ENCODE results near the gene SOX5. TPM values are rescaled to one million over a fixed set of nuclear protein-coding genes. Genes with fewer than 3 reads are reported as not detected.

Gene SOX5
- total and polyA plus RNA-seq, 12 donors: 0.17 to 4.3 (median 2.4) TPM

GRCh38 chr12:23581913-23582312, 367.6 kb downstream of the SOX5 start:
- intact Hi-C loops (cut with DNase I): loop anchor here in 1 of 10 donors (10.0 kb wide), 1 partner anchor 63 kb away; no protein-coding TSS in a partner anchor
- H3K9me3 ChIP-seq: no peaks in the 10 kb centered on the region

GRCh38 chr12:23579257-23579656, 370.2 kb downstream of the SOX5 start:
- intact Hi-C loops (cut with DNase I): no loop called here
- TF ChIP-seq CTCF (IDR thresholded peaks at IDR 0.05): no peak
- ATAC-seq (no peak), DNase-seq (no peak)
- Histone ChIP-seq H3K36me3 (no peaks in the 10 kb centered on the region), H3K9me3 (no peaks in the 10 kb centered on the region), H3K27ac (no peak overlapping the region), H3K4me3 (no peak overlapping the region), H3K27me3 (no peaks in the 10 kb centered on the region), H3K4me1 (no peaks in the 10 kb centered on the region)
- WGBS, 2 donors: 83 to 93% methylated on average over 1 of the region's 1 CpG

More at GRCh38 chr12:23581913-23582312, 367.6 kb downstream of the SOX5 start:
- WGBS, 2 donors: 91 to 92% methylated on average over 3 of the region's 3 CpGs
- no peak for ATAC-seq
- no peaks in the 10 kb centered on the region for H3K4me1 ChIP-seq
- no peak for DNase-seq
- no peaks in the 10 kb centered on the region for H3K36me3 ChIP-seq
- no peak overlapping the region for H3K27ac ChIP-seq
- H3K27me3 ChIP-seq: no peaks in the 10 kb centered on the region
- TF ChIP-seq CTCF (IDR thresholded peaks at IDR 0.05): no peak
- H3K4me3 ChIP-seq: no peak overlapping the region

GRCh38 chr12:23576372-23576771, 373.1 kb downstream of the SOX5 start:
- H3K4me3 ChIP-seq: no peak overlapping the region
- H3K27ac ChIP-seq: no peak overlapping the region
- ATAC-seq: no peak
- H3K4me1 ChIP-seq: no peaks in the 10 kb centered on the region
- no peaks in the 10 kb centered on the region for H3K9me3 ChIP-seq
- WGBS, 2 donors: 72 to 79% methylated on average over 2 of the region's 2 CpGs
- no peaks in the 10 kb centered on the region for H3K27me3 ChIP-seq
- no peaks in the 10 kb centered on the region for H3K36me3 ChIP-seq
- DNase-seq: no peak
- intact Hi-C loops (cut with DNase I): no loop called here
- no peak for TF ChIP-seq CTCF (IDR thresholded peaks at IDR 0.05)

GRCh38 chr12:23569356-23569755, 380.1 kb downstream of the SOX5 start:
- 78 to 84% methylated on average over 2 of the region's 2 CpGs for WGBS, 2 donors
- no peak for DNase-seq
- peaks cover 0 to 4% (median 0%) of the 10 kb centered on the region in 11 donors for H3K9me3 ChIP-seq
- no peaks in the 10 kb centered on the region for H3K36me3 ChIP-seq
- no peak for ATAC-seq
- H3K27ac ChIP-seq: no peak overlapping the region
- no peak for TF ChIP-seq CTCF (IDR thresholded peaks at IDR 0.05)
- intact Hi-C loops (cut with DNase I): no loop called here
- no peak overlapping the region for H3K4me3 ChIP-seq
- H3K27me3 ChIP-seq: no peaks in the 10 kb centered on the region
- no peaks in the 10 kb centered on the region for H3K4me1 ChIP-seq

Data from heart right ventricle (tissue), 16 donors.